ENCODE results near the gene VILL. TPM values are rescaled to one million over a fixed set of nuclear protein-coding genes. Genes with fewer than 3 reads are reported as not detected.

Gene VILL
- total and polyA plus RNA-seq, 2 of the 8 experiments (the other 6 are each of a cell fraction or from before 2014, with no cell fraction given): 4.1 to 4.2 TPM

- TF ChIP-seq TAF7 (optimal IDR thresholded peaks at IDR 0.05; ENCODE audit: borderline replicate concordance, low read depth, low read length) (no peak), MAFK (IDR thresholded peaks at IDR 0.05; ENCODE audit: low read depth, low read length) (no peak), GTF2F1 (IDR thresholded peaks at IDR 0.05; ENCODE audit: borderline replicate concordance, low read depth, low read length) (no peak), SRF (IDR thresholded peaks at IDR 0.05; ENCODE audit: low read depth, low read length) (no peak), ASH2L (IDR thresholded peaks at IDR 0.05; ENCODE audit: low read length) (no peak), CTCF (IDR thresholded peaks at IDR 0.05; ENCODE audit: control extremely low read depth in 1 of 3, insufficient read depth in 1 of 3, low read depth in 1 of 3, low read length in 3 of 3) (peak in 2 of 3 experiments; percentile 75 to 100; a peak in 3 of 4 replicates), MAX (IDR thresholded peaks at IDR 0.05) (peak; percentile 88)
These were observed 6.3 kb downstream of the VILL start (continued) for GRCh38 chr3:37996785-37997301.
